Testis (tissue), 2 donors: ENCODE measurements around the gene MRPS6.

Source experiments
- CTCF ChIP-seq, 3 experiments: fragments of 450-650 bp in 2 of 3; fragments of 200-600 bp in 1 of 3; sonication (generic) in 1 of 3; IDR thresholded peaks; one replicate each; pipeline ENCODE4 v1.5.1; 2016 to 2019; ENCODE audit warnings: antibody characterized with exemption in 3 of 3, mild to moderate bottlenecking in 2 of 3, moderate library complexity in 1 of 3
- POLR2A ChIP-seq: fragments of 450-650 bp; IDR thresholded peaks from one replicate; pipeline ENCODE4 v1.6.1; 2017; ENCODE audit warnings: antibody characterized with exemption, mild to moderate bottlenecking, moderate library complexity

GRCh38 chr21:34189506-34189905 lies 116.1 kb downstream of the MRPS6 start:
- TF ChIP-seq CTCF (IDR thresholded peaks at IDR 0.05) = no peak
- TF ChIP-seq POLR2A = no peak
